Limb (tissue), 2 donors: ENCODE results near the gene HPS6.
"Not testable (repeated sequence)": the region's sequence is repeated elsewhere in the genome, so short reads cannot be mapped to it uniquely, and the experiment has no call there.

ENCODE experiments used
- DNase-seq, 2 donors: peaks; one replicate each; pipeline ENCODE4 v3.0.0-alpha.2; 2016; ENCODE audit errors: extremely low spot score in 2 of 2

The HPS6 gene

GRCh38 chr10:102064868-102065560 lies at the start of gene HPS6:
TSS of gene HPS6 (plus strand) at chr10:102065349. CDS start at chr10:102065475, 126 bp downstream.
- DNase-seq, result peak; percentile 84 to 88

- no peak for DNase-seq
Observed at GRCh38 chr10:102016416-102016815, 48.7 kb upstream of the HPS6 start.

- no peak for DNase-seq
Observed at GRCh38 chr10:102017295-102017694, 47.9 kb upstream of the HPS6 start.

GRCh38 chr10:102020938-102021337 lies 44.2 kb upstream of the HPS6 start:
- DNase-seq, result no peak

GRCh38 chr10:102024799-102025198 lies 40.4 kb upstream of the HPS6 start:
- DNase-seq, result no peak

- no peak for DNase-seq
Observed at GRCh38 chr10:102027261-102027660, 37.9 kb upstream of the HPS6 start.

GRCh38 chr10:102033787-102034186 lies 31.4 kb upstream of the HPS6 start:
- no peak for DNase-seq

GRCh38 chr10:102035807-102036206 lies 29.3 kb upstream of the HPS6 start:
- not testable (repeated sequence) for DNase-seq

- DNase-seq, result no peak
Observed at GRCh38 chr10:102038410-102038809, 26.7 kb upstream of the HPS6 start.

GRCh38 chr10:102040305-102041050 lies 24.7 kb upstream of the HPS6 start:
- no peak for DNase-seq

- DNase-seq, result no peak
Observed at GRCh38 chr10:102045292-102045691, 19.9 kb upstream of the HPS6 start.

- DNase-seq, result no peak
Observed at GRCh38 chr10:102046095-102046494, 19.1 kb upstream of the HPS6 start.

- peak in 1 of 2 donors; percentile 15 for DNase-seq
Observed at GRCh38 chr10:102054881-102055646, 10.1 kb upstream of the HPS6 start.

GRCh38 chr10:102055647-102056419 lies 9.3 kb upstream of the HPS6 start, which contains the start of gene ARMH3:
TSS of gene ARMH3 (minus strand) at chr10:102056173. CDS start at chr10:102040114, 16,059 bp downstream.
- DNase-seq, result peak; percentile 95 to 97

- no peak for DNase-seq
Observed at GRCh38 chr10:102059987-102060386, 5.2 kb upstream of the HPS6 start.

- no peak for DNase-seq
Observed at GRCh38 chr10:102064503-102064867, 664 bp upstream of the HPS6 start.

GRCh38 chr10:102065561-102066398 lies 631 bp downstream of the HPS6 start:
- DNase-seq, result peak; percentile 13 to 66

- DNase-seq, result no peak
Observed at GRCh38 chr10:102066399-102067088, 1.4 kb downstream of the HPS6 start.

- no peak for DNase-seq
Observed at GRCh38 chr10:102067091-102067916, 2.2 kb downstream of the HPS6 start.
